GM06990 (cell line): ENCODE measurements around the gene RPL5.

Experiments
- DNase-seq: peaks from one replicate; pipeline ENCODE4 v3.0.0-alpha.2; 2011; ENCODE audit not compliant: insufficient read length; ENCODE audit errors: extremely low read depth
- H3K27me3 ChIP-seq: replicated peaks from 2 replicates; pipeline ENCODE4 v1.6.0; 2011; ENCODE audit warnings: low read length; ENCODE audit not compliant: control insufficient read depth, insufficient read depth
- H3K36me3 ChIP-seq: 2 replicates; pipeline ENCODE4 v1.5.1; 2011; ENCODE audit warnings: low read length; ENCODE audit not compliant: control insufficient read depth, insufficient read depth
- H3K4me3 ChIP-seq: replicated peaks from 2 replicates; pipeline ENCODE4 v1.5.1; 2011; ENCODE audit warnings: low read depth, mild to moderate bottlenecking, control low read depth, low read length
- TF ChIP-seq, protein P1 (sequence below): IDR thresholded peaks from 2 replicates; pipeline ENCODE4 v1.5.1; 2011; ENCODE audit warnings: low read length, control low read depth, mild to moderate bottlenecking, inconsistent platforms; ENCODE audit not compliant: insufficient read depth, poor library complexity, severe bottlenecking

Gene RPL5

DNA sequence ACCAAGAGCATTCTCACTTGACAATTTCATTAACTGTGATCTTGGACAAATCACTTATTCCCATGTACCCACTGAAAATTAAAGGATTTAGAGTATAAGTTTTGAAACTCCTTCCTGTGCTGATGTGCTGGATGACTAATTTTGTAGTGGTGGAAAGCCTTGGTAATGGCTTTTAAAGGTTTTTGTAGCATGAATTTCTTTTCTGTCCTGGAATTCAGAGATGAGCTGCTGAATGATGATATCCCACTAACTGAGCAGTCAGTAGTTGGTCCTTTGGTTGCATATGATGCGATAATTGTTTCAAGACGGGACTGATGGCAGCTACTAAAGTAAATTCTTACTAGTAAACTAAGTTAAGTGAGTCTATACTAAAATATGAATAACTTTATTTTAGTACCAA, 5.2 kb downstream of the RPL5 start:
- no peak for DNase-seq
- Histone ChIP-seq H3K27me3 (no peaks in the 10 kb centered on the region), H3K36me3 (peaks cover 24% of the 10 kb centered on the region), H3K4me3 (no peak overlapping the region; the same call in 1 of the 2 replicates)
- TF ChIP-seq, protein P1, sequence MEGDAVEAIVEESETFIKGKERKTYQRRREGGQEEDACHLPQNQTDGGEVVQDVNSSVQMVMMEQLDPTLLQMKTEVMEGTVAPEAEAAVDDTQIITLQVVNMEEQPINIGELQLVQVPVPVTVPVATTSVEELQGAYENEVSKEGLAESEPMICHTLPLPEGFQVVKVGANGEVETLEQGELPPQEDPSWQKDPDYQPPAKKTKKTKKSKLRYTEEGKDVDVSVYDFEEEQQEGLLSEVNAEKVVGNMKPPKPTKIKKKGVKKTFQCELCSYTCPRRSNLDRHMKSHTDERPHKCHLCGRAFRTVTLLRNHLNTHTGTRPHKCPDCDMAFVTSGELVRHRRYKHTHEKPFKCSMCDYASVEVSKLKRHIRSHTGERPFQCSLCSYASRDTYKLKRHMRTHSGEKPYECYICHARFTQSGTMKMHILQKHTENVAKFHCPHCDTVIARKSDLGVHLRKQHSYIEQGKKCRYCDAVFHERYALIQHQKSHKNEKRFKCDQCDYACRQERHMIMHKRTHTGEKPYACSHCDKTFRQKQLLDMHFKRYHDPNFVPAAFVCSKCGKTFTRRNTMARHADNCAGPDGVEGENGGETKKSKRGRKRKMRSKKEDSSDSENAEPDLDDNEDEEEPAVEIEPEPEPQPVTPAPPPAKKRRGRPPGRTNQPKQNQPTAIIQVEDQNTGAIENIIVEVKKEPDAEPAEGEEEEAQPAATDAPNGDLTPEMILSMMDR: no peak

DNA sequence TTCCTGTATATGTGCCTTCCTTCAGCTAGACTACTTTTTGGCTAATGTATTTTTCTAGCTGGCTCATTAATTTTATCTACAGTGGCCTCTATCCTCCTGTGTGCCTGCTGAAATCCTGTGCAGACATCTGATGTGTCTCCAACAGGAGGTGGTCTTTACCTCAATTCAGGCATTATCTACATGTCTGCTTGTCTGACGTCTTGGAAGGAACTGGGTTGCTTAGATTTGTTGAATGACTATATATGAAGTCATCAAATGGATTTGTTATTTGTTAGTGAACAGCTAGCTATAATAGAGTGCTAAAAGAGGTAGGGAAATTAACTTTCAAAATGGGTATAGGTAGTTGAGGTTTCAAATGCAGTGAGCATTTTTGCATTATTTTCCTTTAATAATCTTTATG, 6.7 kb downstream of the RPL5 start:
- H3K27me3 ChIP-seq: no peaks in the 10 kb centered on the region
- DNase-seq: no peak
- H3K36me3 ChIP-seq: peaks cover 27% of the 10 kb centered on the region
- TF ChIP-seq, protein P1: no peak
- H3K4me3 ChIP-seq: no peak overlapping the region

DNA sequence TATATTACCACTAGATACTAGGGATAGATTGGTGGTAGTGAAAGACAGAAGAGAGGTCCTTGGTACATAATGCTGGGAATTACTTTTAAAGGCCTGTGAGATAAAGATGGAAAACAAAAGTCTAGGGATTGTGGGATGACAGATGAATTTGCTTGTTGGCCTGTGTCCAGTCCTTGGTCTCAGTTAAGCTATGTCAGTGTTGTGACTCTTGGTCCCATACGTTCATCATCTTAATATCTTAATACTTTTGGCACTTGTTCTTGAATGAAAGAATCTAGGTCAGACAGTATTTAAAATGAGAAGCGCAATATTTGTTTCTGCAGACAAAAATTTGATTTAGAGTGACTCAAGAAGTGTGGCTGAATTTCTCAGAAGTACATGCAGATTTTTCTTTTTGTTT, 7.6 kb downstream of the RPL5 start:
- no peaks in the 10 kb centered on the region for H3K27me3 ChIP-seq
- no peak for DNase-seq
- TF ChIP-seq, protein P1: no peak
- H3K4me3 ChIP-seq: no peak overlapping the region
- H3K36me3 ChIP-seq: peaks cover 31% of the 10 kb centered on the region

DNA sequence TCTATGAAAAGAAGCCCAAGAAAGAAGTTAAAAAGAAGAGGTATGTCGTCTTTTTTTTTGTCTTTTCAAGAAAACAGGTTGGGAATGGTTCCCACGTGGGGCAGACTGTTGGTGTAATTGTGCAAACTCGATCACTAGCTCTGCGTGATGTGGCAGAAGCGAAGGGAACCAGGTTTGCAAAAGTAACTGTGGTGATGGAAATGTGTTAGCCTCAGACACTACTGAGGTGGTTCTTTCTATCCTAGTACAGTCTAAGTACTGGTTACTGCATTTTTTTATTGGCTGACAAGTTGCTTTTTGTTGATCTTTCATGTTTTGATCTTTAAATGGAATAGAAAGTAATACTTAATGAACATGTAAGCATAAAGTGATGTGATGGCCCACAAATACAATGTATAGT, 8.8 kb downstream of the RPL5 start:
- no peak for DNase-seq
- H3K27me3 ChIP-seq: no peaks in the 10 kb centered on the region
- TF ChIP-seq, protein P1: no peak
- peaks cover 27% of the 10 kb centered on the region for H3K36me3 ChIP-seq
- no peak overlapping the region for H3K4me3 ChIP-seq

DNA sequence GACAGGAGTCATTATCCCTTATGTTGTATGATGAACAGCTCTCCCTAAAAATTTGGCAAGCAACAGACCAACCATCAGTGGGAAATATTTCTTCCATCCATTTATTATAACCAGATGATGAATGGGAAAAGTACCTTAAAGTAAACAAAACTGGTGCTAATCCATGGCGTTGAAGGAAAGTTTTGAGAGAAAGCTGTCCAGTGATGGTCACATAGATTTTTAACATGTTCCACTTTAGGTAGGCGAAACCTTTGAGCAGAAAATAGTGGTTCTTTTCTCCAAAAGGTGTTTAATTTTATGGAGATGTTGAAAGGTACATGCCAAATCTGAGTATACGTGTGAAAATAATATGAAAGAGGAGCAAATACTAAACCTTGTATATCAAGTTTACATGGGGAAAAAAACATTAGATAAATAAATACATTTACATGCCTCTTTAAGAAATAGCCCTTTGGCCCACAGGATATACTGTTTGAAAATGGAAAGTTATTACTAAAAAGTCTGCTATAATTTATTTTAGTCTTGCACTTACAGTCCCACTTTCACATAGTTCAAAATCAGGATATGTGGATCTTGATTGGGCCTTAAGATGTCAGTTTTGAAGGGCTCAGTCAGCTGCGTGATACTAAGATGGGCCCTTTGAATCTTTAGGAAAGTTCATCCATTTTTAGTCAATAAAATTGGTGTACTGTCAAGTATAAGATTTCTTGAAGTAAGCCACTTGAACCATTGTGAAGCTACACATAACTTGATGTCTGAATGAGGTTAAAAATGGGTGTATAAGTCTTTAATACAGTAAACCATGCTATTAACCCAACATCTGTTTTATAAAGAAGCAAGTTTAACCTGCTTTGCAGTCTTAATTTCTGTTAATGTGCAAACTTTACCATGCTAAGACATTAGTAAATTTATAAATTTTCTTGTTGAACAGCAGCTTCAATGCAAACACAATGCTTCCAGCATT, 10.5 kb downstream of the RPL5 start:
- H3K27me3 ChIP-seq: no peaks in the 10 kb centered on the region
- TF ChIP-seq, protein P1: no peak
- DNase-seq: no peak
- no peak overlapping the region for H3K4me3 ChIP-seq
- peaks cover 25% of the 10 kb centered on the region for H3K36me3 ChIP-seq

DNA sequence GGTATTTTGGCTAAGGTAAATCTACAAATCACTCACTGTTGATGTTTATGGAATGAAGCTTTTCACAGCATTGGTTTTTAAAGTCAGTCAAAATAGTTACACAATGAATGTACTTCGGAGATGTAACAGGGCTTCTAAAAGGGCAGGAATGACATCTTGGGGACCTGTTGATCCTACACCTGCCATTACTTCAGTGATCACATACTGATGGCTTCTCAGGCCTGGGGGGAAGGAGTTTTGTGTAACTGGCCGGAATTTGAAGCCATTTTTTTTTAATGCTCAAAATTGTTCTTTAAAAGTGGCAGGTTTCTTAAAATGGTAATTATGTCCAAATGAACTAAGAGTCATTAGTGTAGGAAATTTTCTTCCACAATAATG, 11.2 kb downstream of the RPL5 start:
- Histone ChIP-seq H3K27me3 (no peaks in the 10 kb centered on the region), H3K36me3 (peaks cover 21% of the 10 kb centered on the region)

More for the DNA sequence above, 11.2 kb downstream of the RPL5 start:
- TF ChIP-seq, protein P1: no peak
- H3K4me3 ChIP-seq: no peak overlapping the region
- no peak for DNase-seq
